A549 (cell line): ENCODE results near the gene MOK. TPM values are rescaled to one million over a fixed set of nuclear protein-coding genes. Genes with fewer than 3 reads are reported as not detected.
A peak's percentile ranks its signal among the peaks of the same experiment; 100 is the strongest.

Experiments
- ATAC-seq, 2 experiments: fragments of 200-7000 bp in 1 of 2; fragments of >200 bp in 1 of 2; cut with Nextera tagmentation in 1 of 2; cut with Tn5 transposase in 1 of 2; 3 replicates each; pipeline versions ENCODE4 v1.8.0 to v1.9.1; 2018 to 2020; ENCODE audit warnings: mild to moderate bottlenecking in 1 of 2, moderate library complexity in 1 of 2
- CTCF ChIA-PET: fragments of 300-600 bp; sonication (Branson Sonifier 250); formaldehyde crosslinking; extraction: SDS; loops from one replicate; lab custom pipeline; 2021; ENCODE audit warnings: antibody characterized with exemption, inconsistent platforms; lab: Yijun Ruan, JAX
- POLR2A ChIA-PET: fragments of 350-600 bp; formaldehyde crosslinking; extraction: SDS; loops from one replicate; lab custom pipeline; 2021; ENCODE audit warnings: antibody characterized with exemption, inconsistent platforms; lab: Yijun Ruan, JAX
- DNase-seq, 2 experiments: peaks; one replicate each; pipeline versions ENCODE4 v3.0.0 to v3.0.0-alpha.2; 2011 to 2016; ENCODE audit warnings: low read depth in 1 of 2, low spot score in 1 of 2
- FAIRE-seq: peaks from 2 replicates; lab custom pipeline; 2011; peaks lifted over from hg19 to GRCh38; lab: Jason Lieb, UNC
- H3K27ac ChIP-seq, 2 experiments: fragments of >200 bp; sonication (Bioruptor Twin); formaldehyde crosslinking; 3 replicates each; pipeline ENCODE4 v1.5.1; 2016 to 2017
- H3K4me1 ChIP-seq: fragments of >200 bp; sonication (Bioruptor Twin); formaldehyde crosslinking; 3 replicates; pipeline ENCODE4 v1.6.1; 2016
- H3K4me2 ChIP-seq: fragments of >200 bp; sonication (Bioruptor Twin); formaldehyde crosslinking; 3 replicates; pipeline ENCODE4 v1.6.1; 2016
- H3K4me3 ChIP-seq: fragments of >200 bp; sonication (Bioruptor Twin); formaldehyde crosslinking; 3 replicates; pipeline ENCODE4 v1.5.1; 2016
- H3K9me3 ChIP-seq: fragments of >200 bp; sonication (Bioruptor Twin); formaldehyde crosslinking; 3 replicates; pipeline ENCODE4 v1.6.1; 2016
- ATOH8 ChIP-seq: fragments of 250-450 bp; sonication (Bioruptor Pico); IDR thresholded peaks from 2 replicates; pipeline ENCODE4 v1.5.0; 2020; ENCODE audit warnings: low read depth, mild to moderate bottlenecking, moderate library complexity
- CHD2 ChIP-seq: fragments of 150-350 bp; IDR thresholded peaks from 2 replicates; pipeline ENCODE4 v1.6.1; 2014; ENCODE audit warnings: low read length; ENCODE audit not compliant: partially characterized antibody
- E2F6 ChIP-seq: IDR thresholded peaks from 2 replicates; pipeline ENCODE4 v1.6.1; 2012; ENCODE audit warnings: low read depth, borderline replicate concordance
- EP300 ChIP-seq, 2 experiments: fragments of >200 bp; sonication (Bioruptor Twin); formaldehyde crosslinking; IDR thresholded peaks; 2 replicates in 1 of 2; 3 replicates in 1 of 2; pipeline ENCODE4 v1.6.1; 2016 to 2017
- FOSL2 ChIP-seq, 2 experiments: fragments of 450-650 bp in 1 of 2; fragments of >200 bp in 1 of 2; sonication (Bioruptor Twin) in 1 of 2; formaldehyde crosslinking; IDR thresholded peaks; 2 replicates each; pipeline versions ENCODE4 v1.5.0 to v1.6.1; 2016 to 2020; ENCODE audit warnings: mild to moderate bottlenecking in 1 of 2, moderate library complexity in 1 of 2
- FOXS1 ChIP-seq: fragments of 250-450 bp; sonication (Bioruptor Pico); IDR thresholded peaks from 2 replicates; pipeline ENCODE4 v1.5.0; 2020; ENCODE audit warnings: mild to moderate bottlenecking, moderate library complexity
- GATA3 ChIP-seq: IDR thresholded peaks from 2 replicates; pipeline ENCODE4 v1.6.1; 2012; ENCODE audit warnings: borderline replicate concordance
- HDAC2 ChIP-seq: fragments of 200-600 bp; sonication (generic); IDR thresholded peaks from 2 replicates; pipeline ENCODE4 v1.6.1; 2016
- HMGXB4 ChIP-seq: fragments of 250-450 bp; sonication (Bioruptor Pico); IDR thresholded peaks from 2 replicates; pipeline ENCODE4 v1.5.0; 2021; ENCODE audit warnings: mild to moderate bottlenecking, moderate library complexity, borderline replicate concordance
- HOXB13 ChIP-seq: fragments of 250-450 bp; sonication (Bioruptor Pico); IDR thresholded peaks from 2 replicates; pipeline ENCODE4 v1.5.0; 2020; ENCODE audit warnings: low read depth, mild to moderate bottlenecking, moderate library complexity
- KDM1A ChIP-seq: fragments of 200-600 bp; sonication (generic); IDR thresholded peaks from 2 replicates; pipeline ENCODE4 v1.6.1; 2016; ENCODE audit warnings: low read depth, mild to moderate bottlenecking
- MAFK ChIP-seq: fragments of 450-650 bp; IDR thresholded peaks from 2 replicates; pipeline ENCODE4 v1.6.1; 2014; ENCODE audit not compliant: partially characterized antibody
- NFE2L2 ChIP-seq: fragments of 150-350 bp; conservative IDR thresholded peaks from 2 replicates; pipeline ENCODE4 v1.6.1; 2014; ENCODE audit warnings: low read length
- PHF8 ChIP-seq: fragments of 200-600 bp; sonication (generic); IDR thresholded peaks from 2 replicates; pipeline ENCODE4 v1.6.1; 2016; ENCODE audit warnings: low read depth, mild to moderate bottlenecking, antibody characterized with exemption, moderate library complexity, borderline replicate concordance
- RARB ChIP-seq: fragments of 250-450 bp; sonication (Bioruptor Pico); IDR thresholded peaks from 2 replicates; pipeline ENCODE4 v1.8.0; 2021; ENCODE audit warnings: mild to moderate bottlenecking, moderate library complexity
- REST ChIP-seq: fragments of 200-600 bp; sonication (generic); IDR thresholded peaks from 2 replicates; pipeline ENCODE4 v1.6.1; 2016; ENCODE audit warnings: antibody characterized with exemption, mild to moderate bottlenecking, moderate library complexity
- SREBF2 ChIP-seq: fragments of 450-650 bp; IDR thresholded peaks from 2 replicates; pipeline ENCODE4 v1.6.1; 2014; ENCODE audit warnings: mild to moderate bottlenecking, moderate library complexity
- TFCP2L1 ChIP-seq: fragments of 250-450 bp; sonication (Bioruptor Pico); IDR thresholded peaks from 2 replicates; pipeline ENCODE4 v1.5.0; 2021; ENCODE audit warnings: mild to moderate bottlenecking
- ZC3H11A ChIP-seq: fragments of 450-650 bp; IDR thresholded peaks from 2 replicates; pipeline ENCODE4 v1.6.1; 2014; ENCODE audit warnings: antibody characterized with exemption, mild to moderate bottlenecking
- ZNF302 ChIP-seq: fragments of 250-450 bp; sonication (Bioruptor Pico); IDR thresholded peaks from 2 replicates; pipeline ENCODE4 v1.9.0; 2021; ENCODE audit warnings: inconsistent platforms, mild to moderate bottlenecking, moderate library complexity
- ZSCAN20 ChIP-seq: fragments of 250-450 bp; sonication (Bioruptor Pico); IDR thresholded peaks from 2 replicates; pipeline ENCODE4 v1.8.0; 2022; ENCODE audit warnings: mild to moderate bottlenecking, moderate library complexity
- WGBS: methylation state at CpG from one replicate; pipeline ENCODE4 v1.1.6; 2017; ENCODE audit errors: missing lambda C conversion rate; 5-methylcytosine and 5-hydroxymethylcytosine counted together
- polyA plus RNA-seq, 4 experiments: library from polyadenylated mRNA; depleted of rRNA in 3 of 4; stranded (reverse); fragments of >200 nt; fragmentation: RNase III in 1 of 4; extraction: RNeasy Plus Mini Kit Qiagen cat#74134 plus additional on column Dnase treatment in 1 of 4; gene quantifications; 2 replicates in 3 of 4; 3 replicates in 1 of 4; pipeline ENCODE4 v1.2.3, GENCODE V29; 2011 to 2017

Gene MOK
- polyA plus RNA-seq, 2 of the 4 experiments (the other 2 are of a cell fraction) = 12.6 to 18.5 TPM

GRCh38 chr14:102256716-102257115 is 48.2 kb downstream of the MOK start (continued):
- TF ChIP-seq TFCP2L1 (CRISPR knock-in tag) = no peak

- no peak for FAIRE-seq
- 26% methylated on average over 9 of the region's 9 CpGs for WGBS
- TF ChIP-seq NFE2L2 (peak; percentile 93), SREBF2 (no peak), HDAC2 (no peak), EP300 (IDR thresholded peaks at IDR 0.05) (no peak), MAFK (peak; percentile 95), RARB (peak; percentile 54; the same call in 1 of the 2 replicates), ZNF302 (no peak), HOXB13 (CRISPR knock-in tag) (peak; percentile 45; the same call in 1 of the 2 replicates), ZSCAN20 (CRISPR knock-in tag) (no peak), FOSL2 (IDR thresholded peaks at IDR 0.05) (no peak), FOSL2 (CRISPR knock-in tag; IDR thresholded peaks at IDR 0.05) (peak; percentile 13; the same call in 1 of the 2 replicates)
- peak; percentile 84; a peak in 5 of 6 replicates for ATAC-seq
- CTCF ChIA-PET = interaction anchor here (0.6 to 3.2 kb wide), 7 partner anchors 8 to 1175 kb away, joined by 3 to 15 read pairs (median 4); no protein-coding TSS in a partner anchor
- H3K4me3 ChIP-seq = no peak overlapping the region
- peaks cover 15% of the 10 kb centered on the region for H3K4me1 ChIP-seq
- H3K4me2 ChIP-seq = peak overlapping the region; percentile 52
- H3K27ac ChIP-seq = peak overlapping the region; percentile 83 to 89
- POLR2A ChIA-PET = no interaction called here
- peak; percentile 37 to 58 for DNase-seq
- H3K9me3 ChIP-seq = no peaks in the 10 kb centered on the region
Observed at GRCh38 chr14:102255401-102256190, 49.4 kb downstream of the MOK start.

GRCh38 chr14:102252834-102253801 is 51.8 kb downstream of the MOK start:
- FAIRE-seq (no peak), ATAC-seq (no peak), DNase-seq (no peak)
- no peak for TF ChIP-seq NFE2L2
- no peak for TF ChIP-seq ZC3H11A
- no peak for TF ChIP-seq PHF8
- TF ChIP-seq CHD2 = no peak
- no peak for TF ChIP-seq FOXS1 (CRISPR knock-in tag)
- TF ChIP-seq REST = no peak
- TF ChIP-seq E2F6 = no peak
- TF ChIP-seq TFCP2L1 (CRISPR knock-in tag) = no peak
- TF ChIP-seq EP300 (IDR thresholded peaks at IDR 0.05) = no peak
- TF ChIP-seq KDM1A = no peak
- TF ChIP-seq ATOH8 (CRISPR knock-in tag) = no peak
- TF ChIP-seq GATA3 = no peak
- no peak for TF ChIP-seq FOSL2 (IDR thresholded peaks at IDR 0.05)
- no peak for TF ChIP-seq FOSL2 (CRISPR knock-in tag; IDR thresholded peaks at IDR 0.05)
- no peak for TF ChIP-seq MAFK
- TF ChIP-seq HMGXB4 = no peak
- Histone ChIP-seq H3K4me1 (peaks cover 15% of the 10 kb centered on the region), H3K27ac (peak overlapping the region in 1 of 2 experiments; percentile 61; a peak in 3 of 6 replicates), H3K4me3 (no peak overlapping the region), H3K9me3 (no peaks in the 10 kb centered on the region), H3K4me2 (no peak overlapping the region)
- ChIA-PET POLR2A (no interaction called here), CTCF (interaction anchor here (1.3 to 1.7 kb wide), 4 partner anchors 14 to 66 kb away, joined by 3 to 6 read pairs (median 4); no protein-coding TSS in a partner anchor)
- 91% methylated on average over 21 of the region's 21 CpGs for WGBS
